ENCODE data around the gene CCNC.
"Not testable (repeated sequence)": the region's sequence is repeated elsewhere in the genome, so short reads cannot be mapped to it uniquely, and the experiment has no call there.

Gene CCNC

GRCh38 chr6:99602520-99603420 is 34.3 kb upstream of the CCNC start:
- DNase-seq = no peak

GRCh38 chr6:99594696-99595095 is 26.2 kb upstream of the CCNC start:
- not testable (repeated sequence) for DNase-seq

GRCh38 chr6:99592900-99593299 is 24.4 kb upstream of the CCNC start:
- DNase-seq = no peak

- DNase-seq = no peak
These were observed 23.4 kb upstream of the CCNC start for GRCh38 chr6:99591673-99592364.

- no peak for DNase-seq
These were observed 22.5 kb upstream of the CCNC start for GRCh38 chr6:99590728-99591672.

- no peak for DNase-seq
These were observed 21.5 kb upstream of the CCNC start for GRCh38 chr6:99589907-99590493.

GRCh38 chr6:99589290-99589672 is 20.8 kb upstream of the CCNC start:
- DNase-seq = no peak

- DNase-seq = peak; percentile 66
These were observed 20.3 kb upstream of the CCNC start for GRCh38 chr6:99588618-99589289.

- DNase-seq = no peak
These were observed 19.3 kb upstream of the CCNC start for GRCh38 chr6:99587792-99588191.

GRCh38 chr6:99579781-99580180 is 11.3 kb upstream of the CCNC start:
- DNase-seq = no peak

GRCh38 chr6:99575544-99576227 is 7.2 kb upstream of the CCNC start:
- DNase-seq = no peak

GRCh38 chr6:99573980-99574617 is 5.6 kb upstream of the CCNC start:
- DNase-seq = no peak

GRCh38 chr6:99563056-99563723 is 5.3 kb downstream of the CCNC start:
- no peak for DNase-seq

GRCh38 chr6:99560668-99561067 is 7.8 kb downstream of the CCNC start:
- no peak for DNase-seq

GRCh38 chr6:99559057-99559456 is 9.4 kb downstream of the CCNC start:
- DNase-seq = no peak

- no peak for DNase-seq
These were observed 14.6 kb downstream of the CCNC start for GRCh38 chr6:99553888-99554287.

- no peak for DNase-seq
These were observed 18.3 kb downstream of the CCNC start for GRCh38 chr6:99550046-99550748.

GRCh38 chr6:99548706-99549105 is 19.8 kb downstream of the CCNC start:
- no peak for DNase-seq

- DNase-seq = no peak
These were observed 20.9 kb downstream of the CCNC start for GRCh38 chr6:99547526-99547925.

- no peak for DNase-seq
These were observed 23.0 kb downstream of the CCNC start for GRCh38 chr6:99545442-99545841.
